ENCODE data around the gene TMBIM1. TPM values are rescaled to one million over a fixed set of nuclear protein-coding genes. Genes with fewer than 3 reads are reported as not detected.

The TMBIM1 gene
- total RNA-seq, 4 donors from 2014 or later = 234 to 370 (median 319) TPM

DNA sequence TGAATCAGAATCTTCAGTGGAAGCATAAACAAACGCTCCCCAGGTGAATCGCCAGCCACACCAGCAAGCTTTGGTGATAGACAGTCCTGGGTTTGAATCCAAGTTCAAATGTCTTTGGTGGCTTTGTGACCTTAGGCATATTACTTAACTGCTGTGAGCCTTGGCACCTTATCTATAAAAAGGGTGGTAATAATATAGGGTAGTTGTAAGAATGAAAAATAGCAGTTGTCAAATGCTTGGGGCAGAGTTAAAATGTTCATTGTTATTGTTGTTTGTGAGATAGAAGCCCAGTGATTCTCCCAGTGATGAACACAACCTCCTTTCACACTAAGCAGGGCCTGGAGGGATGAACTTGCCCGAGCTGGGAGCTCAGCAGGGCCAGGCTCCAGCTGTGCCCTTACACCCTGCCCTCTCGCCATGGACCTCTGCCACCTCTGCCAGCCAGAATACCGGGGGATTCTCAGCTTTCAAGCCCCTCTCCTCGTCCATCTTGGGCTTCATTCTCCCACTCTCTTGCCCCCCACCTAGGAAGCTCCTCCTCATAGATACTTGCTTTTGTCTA is 6.1 kb upstream of the TMBIM1 start:
- peaks cover 47% of the 10 kb centered on the region for H3K4me1 ChIP-seq
- WGBS = 43% methylated on average over 6 of the region's 6 CpGs

DNA sequence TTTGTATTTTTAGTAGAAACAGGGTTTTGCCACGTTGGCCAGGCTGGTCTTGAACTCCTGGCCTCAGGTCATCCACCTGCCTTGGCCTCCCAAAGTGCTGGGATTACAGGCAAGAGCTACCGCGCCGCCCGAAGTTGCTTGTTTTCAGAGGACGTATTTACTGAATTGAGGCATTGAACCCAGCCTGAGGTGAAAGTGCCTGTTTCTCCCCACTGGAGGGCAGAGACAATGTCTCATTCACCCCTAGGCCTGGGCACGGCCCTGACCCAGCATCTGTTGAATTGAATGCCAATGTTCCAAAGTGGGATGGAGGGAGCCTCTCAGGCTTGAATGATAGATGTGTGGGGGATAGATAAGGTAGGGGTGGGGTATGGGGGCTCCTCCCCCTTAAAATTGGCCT is 4.5 kb upstream of the TMBIM1 start:
- no peak for TF ChIP-seq POLR2A (IDR thresholded peaks at IDR 0.05)
- peak in 1 of 2 donors; percentile 57 for DNase-seq (ENCODE audit: low spot score in 2 of 2)
- Histone ChIP-seq H3K4me3 (no peak overlapping the region), H3K4me1 (peaks cover 57% of the 10 kb centered on the region), H3K27me3 (no peaks in the 10 kb centered on the region), H3K36me3 (no peaks in the 10 kb centered on the region), H3K9me3 (no peaks in the 10 kb centered on the region), H3K27ac (no peak overlapping the region)
- WGBS = 77% methylated on average over 7 of the region's 7 CpGs

More for the DNA sequence above, 6.1 kb upstream of the TMBIM1 start:
- no peak for DNase-seq (ENCODE audit: low spot score in 2 of 2)
- no peak overlapping the region for H3K4me3 ChIP-seq
- peak overlapping the region; percentile 57 for H3K27ac ChIP-seq
- H3K36me3 ChIP-seq = no peaks in the 10 kb centered on the region
- no peaks in the 10 kb centered on the region for H3K9me3 ChIP-seq
- TF ChIP-seq POLR2A (IDR thresholded peaks at IDR 0.05) = no peak
- no peaks in the 10 kb centered on the region for H3K27me3 ChIP-seq

DNA sequence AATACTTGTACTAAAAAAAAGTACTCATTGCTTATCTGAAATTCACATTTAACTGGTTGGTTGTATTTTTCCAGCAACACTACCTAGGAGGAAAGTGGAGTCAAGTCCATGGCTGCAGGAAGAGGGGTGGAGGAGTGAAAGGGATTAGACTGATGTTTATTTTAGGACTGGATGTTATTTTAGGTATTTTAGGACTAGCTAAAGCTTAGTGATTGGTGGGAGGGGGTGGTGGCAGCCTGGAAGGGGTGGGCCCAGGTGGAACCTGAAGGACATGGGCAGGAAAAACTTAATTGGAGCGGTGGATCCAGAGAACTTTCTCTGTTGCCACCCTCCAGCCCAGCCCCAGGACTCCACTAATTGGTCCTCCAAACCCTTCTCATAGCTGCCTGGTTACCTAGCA is 3.9 kb upstream of the TMBIM1 start:
- Histone ChIP-seq H3K36me3 (no peaks in the 10 kb centered on the region), H3K4me3 (no peak overlapping the region), H3K27ac (peak overlapping the region; percentile 72), H3K27me3 (no peaks in the 10 kb centered on the region), H3K9me3 (no peaks in the 10 kb centered on the region), H3K4me1 (peaks cover 56% of the 10 kb centered on the region)
- WGBS = 82% methylated on average over 1 of the region's 1 CpG
- no peak for DNase-seq (ENCODE audit: low spot score in 2 of 2)
- TF ChIP-seq EP300 (IDR thresholded peaks at IDR 0.05) (no peak), POLR2AphosphoS5 (IDR thresholded peaks at IDR 0.05) (no peak), POLR2A (IDR thresholded peaks at IDR 0.05) (no peak)
- TF ChIP-seq, protein P1, sequence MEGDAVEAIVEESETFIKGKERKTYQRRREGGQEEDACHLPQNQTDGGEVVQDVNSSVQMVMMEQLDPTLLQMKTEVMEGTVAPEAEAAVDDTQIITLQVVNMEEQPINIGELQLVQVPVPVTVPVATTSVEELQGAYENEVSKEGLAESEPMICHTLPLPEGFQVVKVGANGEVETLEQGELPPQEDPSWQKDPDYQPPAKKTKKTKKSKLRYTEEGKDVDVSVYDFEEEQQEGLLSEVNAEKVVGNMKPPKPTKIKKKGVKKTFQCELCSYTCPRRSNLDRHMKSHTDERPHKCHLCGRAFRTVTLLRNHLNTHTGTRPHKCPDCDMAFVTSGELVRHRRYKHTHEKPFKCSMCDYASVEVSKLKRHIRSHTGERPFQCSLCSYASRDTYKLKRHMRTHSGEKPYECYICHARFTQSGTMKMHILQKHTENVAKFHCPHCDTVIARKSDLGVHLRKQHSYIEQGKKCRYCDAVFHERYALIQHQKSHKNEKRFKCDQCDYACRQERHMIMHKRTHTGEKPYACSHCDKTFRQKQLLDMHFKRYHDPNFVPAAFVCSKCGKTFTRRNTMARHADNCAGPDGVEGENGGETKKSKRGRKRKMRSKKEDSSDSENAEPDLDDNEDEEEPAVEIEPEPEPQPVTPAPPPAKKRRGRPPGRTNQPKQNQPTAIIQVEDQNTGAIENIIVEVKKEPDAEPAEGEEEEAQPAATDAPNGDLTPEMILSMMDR (IDR thresholded peaks at IDR 0.05) = no peak

DNA sequence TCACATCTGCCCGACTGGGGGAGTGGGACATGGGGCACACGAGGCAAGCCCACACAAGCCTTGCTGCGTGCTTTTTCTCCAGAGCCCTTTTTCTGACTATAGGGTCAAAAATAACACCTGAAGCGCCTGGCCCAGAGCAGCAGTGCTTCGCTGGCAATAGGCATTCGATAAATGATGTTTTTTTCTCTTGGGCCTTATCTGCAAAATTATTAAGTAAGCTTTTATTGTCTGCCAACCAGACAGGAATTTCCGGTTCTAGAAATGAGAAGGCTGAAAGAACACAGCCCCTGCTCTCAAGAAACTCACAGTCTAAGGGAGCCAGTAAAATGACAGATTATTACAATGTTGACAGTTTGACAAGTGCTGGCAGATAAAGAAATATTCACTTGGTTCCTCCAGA is 2.7 kb upstream of the TMBIM1 start:
- TF ChIP-seq EP300 (IDR thresholded peaks at IDR 0.05) (no peak), POLR2A (IDR thresholded peaks at IDR 0.05) (no peak), POLR2AphosphoS5 (IDR thresholded peaks at IDR 0.05) (no peak)
- TF ChIP-seq, protein P1 (IDR thresholded peaks at IDR 0.05) = no peak
- no peaks in the 10 kb centered on the region for H3K9me3 ChIP-seq
- no peaks in the 10 kb centered on the region for H3K27me3 ChIP-seq
- WGBS = 47% methylated on average over 7 of the region's 7 CpGs
- DNase-seq (ENCODE audit: low spot score in 2 of 2) = no peak
- peaks cover 65% of the 10 kb centered on the region for H3K4me1 ChIP-seq
- H3K4me3 ChIP-seq = no peak overlapping the region
- peak overlapping the region; percentile 72 for H3K27ac ChIP-seq
- H3K36me3 ChIP-seq = no peaks in the 10 kb centered on the region

DNA sequence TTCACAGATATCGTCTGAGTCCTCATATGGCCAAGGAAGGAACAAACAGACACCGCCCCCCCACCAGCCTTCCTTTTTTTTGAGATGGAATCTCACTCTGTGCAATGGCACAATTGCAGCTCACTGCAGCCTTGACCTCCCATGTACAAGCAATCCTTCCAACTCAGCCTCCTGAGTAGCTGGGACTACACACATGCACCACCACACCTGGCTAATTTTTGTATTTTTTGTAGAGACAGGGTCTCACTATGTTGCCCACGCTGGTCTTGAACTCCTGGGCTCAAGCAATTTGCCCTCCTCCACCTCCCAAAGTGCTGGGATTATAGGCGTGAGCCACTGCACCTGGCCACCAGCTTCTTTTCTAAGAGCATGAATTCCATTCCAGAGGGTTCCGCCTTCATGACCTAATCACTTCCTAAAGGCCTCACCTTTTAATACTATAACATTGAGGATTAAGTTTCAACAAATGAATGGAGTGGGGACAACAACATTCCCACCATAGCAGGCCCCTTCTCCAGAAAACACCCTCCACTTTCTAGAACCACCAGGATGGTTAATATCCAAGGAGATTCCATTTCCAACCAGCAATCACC is 2.2 kb upstream of the TMBIM1 start:
- no peaks in the 10 kb centered on the region for H3K9me3 ChIP-seq
- H3K27me3 ChIP-seq = no peaks in the 10 kb centered on the region
- H3K27ac ChIP-seq = peak overlapping the region; percentile 72
- peaks cover 70% of the 10 kb centered on the region for H3K4me1 ChIP-seq
- no peak overlapping the region for H3K4me3 ChIP-seq
- 70% methylated on average over 5 of the region's 5 CpGs for WGBS
- TF ChIP-seq POLR2AphosphoS5 (IDR thresholded peaks at IDR 0.05) (no peak), POLR2A (IDR thresholded peaks at IDR 0.05) (no peak), EP300 (IDR thresholded peaks at IDR 0.05) (no peak)
- TF ChIP-seq, protein P1 (IDR thresholded peaks at IDR 0.05) = no peak
- DNase-seq (ENCODE audit: low spot score in 2 of 2) = no peak
- H3K36me3 ChIP-seq = no peaks in the 10 kb centered on the region

DNA sequence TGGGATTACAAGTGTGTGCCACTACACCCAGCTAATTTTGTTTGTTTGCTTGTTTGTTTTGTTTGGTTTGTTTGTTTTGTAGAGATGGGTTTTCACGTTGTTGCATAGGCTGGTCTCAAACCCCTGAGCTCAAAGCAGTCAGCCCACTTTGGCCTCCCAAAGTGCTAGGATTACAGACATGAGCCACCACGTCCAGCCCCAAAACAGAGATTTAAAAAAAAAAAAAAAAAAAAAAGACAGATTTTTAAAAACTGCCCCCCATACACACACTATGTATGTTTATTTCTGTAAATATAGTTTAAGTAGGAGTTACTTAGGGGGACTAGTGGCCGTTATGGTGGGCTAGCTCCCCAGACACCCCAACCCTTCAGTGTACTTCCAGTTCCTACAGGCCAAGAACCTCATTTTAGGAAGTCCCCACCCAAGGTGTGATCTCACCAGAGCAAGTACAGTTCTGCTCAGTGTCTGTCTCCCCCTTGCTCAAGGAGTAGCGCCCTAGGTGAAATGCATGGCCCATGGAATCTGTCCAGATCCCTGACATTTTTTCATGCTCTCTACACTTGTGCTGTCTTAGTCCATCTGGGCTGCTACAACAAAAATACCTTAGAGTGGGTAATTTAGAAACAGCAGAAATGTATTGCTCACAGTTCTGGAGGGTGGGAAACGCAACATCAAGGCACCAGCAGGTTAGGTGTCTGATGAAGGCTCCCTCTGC is 1.6 kb upstream of the TMBIM1 start:
- peaks cover 76% of the 10 kb centered on the region for H3K4me1 ChIP-seq
- TF ChIP-seq, protein P1 (IDR thresholded peaks at IDR 0.05) = no peak
- no peak for TF ChIP-seq POLR2AphosphoS5 (IDR thresholded peaks at IDR 0.05)
- no peak for TF ChIP-seq EP300 (IDR thresholded peaks at IDR 0.05)
- TF ChIP-seq POLR2A (IDR thresholded peaks at IDR 0.05) = no peak
- H3K9me3 ChIP-seq = no peaks in the 10 kb centered on the region
- 52% methylated on average over 5 of the region's 5 CpGs for WGBS
- H3K4me3 ChIP-seq = no peak overlapping the region
- H3K27me3 ChIP-seq = no peaks in the 10 kb centered on the region
- DNase-seq (ENCODE audit: low spot score in 2 of 2) = peak in 1 of 2 donors; percentile 56
- no peaks in the 10 kb centered on the region for H3K36me3 ChIP-seq
- peak overlapping the region; percentile 72 for H3K27ac ChIP-seq
